Astrocyte (in vitro differentiated cells and primary cell): ENCODE data around the gene CPED1. TPM values are rescaled to one million over a fixed set of nuclear protein-coding genes. Genes with fewer than 3 reads are reported as not detected.

Experiments used
- DNase-seq: peaks from one replicate; pipeline ENCODE4 v3.0.0-alpha.2; 2010; ENCODE audit warnings: low read depth
- FAIRE-seq: peaks from 2 replicates; lab custom pipeline; 2011; peaks lifted over from hg19 to GRCh38; lab: Jason Lieb, UNC
- H2AFZ ChIP-seq: 2 replicates; pipeline ENCODE4 v1.6.0; 2012; ENCODE audit warnings: low read depth, low read length, inconsistent platforms
- H3K27ac ChIP-seq: 2 replicates; pipeline ENCODE4 v1.5.1; 2011; ENCODE audit warnings: low read depth, low read length, inconsistent platforms
- H3K27me3 ChIP-seq: 2 replicates; pipeline ENCODE4 v1.6.0; 2011; ENCODE audit warnings: low read length, inconsistent platforms; ENCODE audit not compliant: insufficient read depth
- H3K36me3 ChIP-seq: 2 replicates; pipeline ENCODE4 v1.5.1; 2011; ENCODE audit warnings: low read length, inconsistent platforms; ENCODE audit not compliant: insufficient read depth
- H3K4me1 ChIP-seq: 2 replicates; pipeline ENCODE4 v1.5.1; 2011; ENCODE audit warnings: low read length, inconsistent platforms; ENCODE audit not compliant: insufficient read depth
- H3K4me2 ChIP-seq: 2 replicates; pipeline ENCODE4 v1.6.0; 2012; ENCODE audit warnings: low read length, inconsistent platforms
- H3K4me3 ChIP-seq: 2 replicates; pipeline ENCODE4 v1.5.1; 2011; ENCODE audit warnings: low read depth, mild to moderate bottlenecking, low read length, inconsistent platforms; ENCODE audit not compliant: insufficient read depth
- H3K79me2 ChIP-seq: 2 replicates; pipeline ENCODE4 v1.6.0; 2012; ENCODE audit warnings: mild to moderate bottlenecking, low read length, inconsistent platforms; ENCODE audit not compliant: insufficient read depth
- H3K9ac ChIP-seq: 2 replicates; pipeline ENCODE4 v1.6.0; 2012; ENCODE audit warnings: mild to moderate bottlenecking, low read length, inconsistent platforms
- H3K9me3 ChIP-seq: 2 replicates; pipeline ENCODE4 v1.5.1; 2012; ENCODE audit warnings: low read depth, mild to moderate bottlenecking, low read length, inconsistent platforms; ENCODE audit not compliant: insufficient read depth
- H4K20me1 ChIP-seq: 2 replicates; pipeline ENCODE4 v1.6.0; 2012; ENCODE audit warnings: low read length, inconsistent platforms; ENCODE audit not compliant: insufficient read depth
- H3K27ac Mint-ChIP-seq: one replicate; pipeline ENCODE4 v1.8.0; 2021; ENCODE audit warnings: mild to moderate bottlenecking, mixed read lengths; ENCODE audit not compliant: unreplicated experiment
- H3K27me3 Mint-ChIP-seq: one replicate; pipeline ENCODE4 v1.8.0; 2021; ENCODE audit warnings: low read depth, mixed read lengths; ENCODE audit not compliant: unreplicated experiment
- H3K36me3 Mint-ChIP-seq: one replicate; pipeline ENCODE4 v1.8.0; 2021; ENCODE audit warnings: low read depth, mixed read lengths; ENCODE audit not compliant: unreplicated experiment
- H3K4me1 Mint-ChIP-seq: one replicate; pipeline ENCODE4 v1.8.0; 2021; ENCODE audit warnings: low read depth, mixed read lengths; ENCODE audit not compliant: unreplicated experiment
- H3K4me3 Mint-ChIP-seq: one replicate; pipeline ENCODE4 v1.8.0; 2021; ENCODE audit warnings: mild to moderate bottlenecking, moderate library complexity, mixed read lengths; ENCODE audit not compliant: unreplicated experiment
- H3K9me3 Mint-ChIP-seq: one replicate; pipeline ENCODE4 v1.8.0; 2021; ENCODE audit warnings: mild to moderate bottlenecking, mixed read lengths; ENCODE audit not compliant: unreplicated experiment
- EZH2 ChIP-seq: IDR thresholded peaks from 2 replicates; pipeline ENCODE4 v1.6.1; 2012; ENCODE audit warnings: mild to moderate bottlenecking, low read length, inconsistent platforms; ENCODE audit not compliant: insufficient read depth
- total RNA-seq: library from RNA; stranded (reverse); gene quantifications from 2 replicates; pipeline ENCODE4 v1.2.1, GENCODE V29; 2021
- TF ChIP-seq, protein P1 (sequence below): IDR thresholded peaks from 2 replicates; pipeline ENCODE4 v1.5.1; 2011; ENCODE audit warnings: low read depth, mild to moderate bottlenecking, inconsistent platforms, low read length, moderate library complexity; ENCODE audit not compliant: insufficient read depth

Gene CPED1
- total RNA-seq, 1 donor from 2014 or later: 6.1 TPM

DNA sequence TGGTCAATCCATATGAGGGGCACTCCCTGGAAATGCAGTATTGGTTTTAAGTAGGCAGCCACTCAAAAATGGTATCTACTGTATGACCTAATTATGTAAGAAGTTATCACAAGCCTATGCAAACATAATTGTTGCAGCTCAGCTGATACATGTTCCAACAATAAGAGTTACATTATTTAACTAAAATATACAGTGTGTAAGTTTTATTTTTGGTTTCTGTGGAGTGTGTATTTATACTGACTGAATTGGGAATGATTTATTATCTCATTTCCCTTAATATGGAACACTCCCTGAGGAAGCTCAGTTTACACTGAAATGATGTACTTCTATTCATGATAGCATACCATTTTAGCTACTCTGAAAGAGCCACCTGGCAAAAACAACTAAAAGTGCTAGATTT, 40.5 kb upstream of the CPED1 start:
- H3K27ac Mint-ChIP-seq: no peak overlapping the region
- no peaks in the 10 kb centered on the region for H3K36me3 ChIP-seq
- H3K4me1 ChIP-seq: peaks cover 6% of the 10 kb centered on the region
- no peak for DNase-seq
- peaks cover 3% of the 10 kb centered on the region for H3K27me3 ChIP-seq
- no peak for FAIRE-seq
- H3K4me2 ChIP-seq: no peak overlapping the region
- peaks cover 4% of the 10 kb centered on the region for H3K4me1 Mint-ChIP-seq
- H3K36me3 Mint-ChIP-seq: no peaks in the 10 kb centered on the region
- H2AFZ ChIP-seq: no peak overlapping the region
- H3K9me3 Mint-ChIP-seq: no peaks in the 10 kb centered on the region
- peaks cover 11% of the 10 kb centered on the region for H4K20me1 ChIP-seq
- H3K27me3 Mint-ChIP-seq: no peaks in the 10 kb centered on the region
- H3K9me3 ChIP-seq: no peaks in the 10 kb centered on the region
- no peak overlapping the region for H3K4me3 ChIP-seq
- H3K79me2 ChIP-seq: peaks cover 18% of the 10 kb centered on the region
- no peak overlapping the region for H3K9ac ChIP-seq
- TF ChIP-seq EZH2: no peak
- TF ChIP-seq, protein P1, sequence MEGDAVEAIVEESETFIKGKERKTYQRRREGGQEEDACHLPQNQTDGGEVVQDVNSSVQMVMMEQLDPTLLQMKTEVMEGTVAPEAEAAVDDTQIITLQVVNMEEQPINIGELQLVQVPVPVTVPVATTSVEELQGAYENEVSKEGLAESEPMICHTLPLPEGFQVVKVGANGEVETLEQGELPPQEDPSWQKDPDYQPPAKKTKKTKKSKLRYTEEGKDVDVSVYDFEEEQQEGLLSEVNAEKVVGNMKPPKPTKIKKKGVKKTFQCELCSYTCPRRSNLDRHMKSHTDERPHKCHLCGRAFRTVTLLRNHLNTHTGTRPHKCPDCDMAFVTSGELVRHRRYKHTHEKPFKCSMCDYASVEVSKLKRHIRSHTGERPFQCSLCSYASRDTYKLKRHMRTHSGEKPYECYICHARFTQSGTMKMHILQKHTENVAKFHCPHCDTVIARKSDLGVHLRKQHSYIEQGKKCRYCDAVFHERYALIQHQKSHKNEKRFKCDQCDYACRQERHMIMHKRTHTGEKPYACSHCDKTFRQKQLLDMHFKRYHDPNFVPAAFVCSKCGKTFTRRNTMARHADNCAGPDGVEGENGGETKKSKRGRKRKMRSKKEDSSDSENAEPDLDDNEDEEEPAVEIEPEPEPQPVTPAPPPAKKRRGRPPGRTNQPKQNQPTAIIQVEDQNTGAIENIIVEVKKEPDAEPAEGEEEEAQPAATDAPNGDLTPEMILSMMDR: no peak
- no peak overlapping the region for H3K4me3 Mint-ChIP-seq
- H3K27ac ChIP-seq: no peak overlapping the region

DNA sequence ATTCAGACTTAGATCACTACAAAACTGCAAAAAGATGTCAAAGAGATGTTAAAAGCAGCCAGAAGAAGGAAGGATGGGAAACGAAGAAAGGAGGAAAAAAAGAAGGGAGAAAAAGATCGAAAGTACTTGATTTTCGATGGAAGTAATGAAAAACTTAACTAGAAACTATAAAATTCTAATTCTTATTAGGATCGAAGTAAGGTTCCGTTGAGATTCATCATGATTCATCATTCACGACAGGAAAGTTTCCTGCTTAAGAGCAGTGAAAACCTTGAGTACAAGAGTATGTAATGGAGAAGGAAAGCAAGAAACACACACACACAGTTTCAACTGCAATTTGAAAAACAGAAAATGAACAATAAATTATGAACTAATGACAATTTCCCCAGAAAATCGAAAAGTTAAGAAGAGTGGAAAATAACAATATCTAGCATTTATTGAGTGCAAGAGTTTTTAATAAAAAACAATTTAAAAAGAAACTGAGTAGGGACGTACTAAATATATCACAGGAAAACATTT, 39.1 kb upstream of the CPED1 start:
- Histone ChIP-seq H3K27ac (no peak overlapping the region), H3K9ac (no peak overlapping the region), H3K79me2 (peaks cover 23% of the 10 kb centered on the region), H3K36me3 (peaks cover 7% of the 10 kb centered on the region), H3K9me3 (no peaks in the 10 kb centered on the region), H3K4me1 (peaks cover 6% of the 10 kb centered on the region), H3K27me3 (peaks cover 3% of the 10 kb centered on the region), H3K4me3 (peak overlapping the region; percentile 85), H4K20me1 (peaks cover 11% of the 10 kb centered on the region), H2AFZ (peak overlapping the region; percentile 71), H3K4me2 (peak overlapping the region; percentile 82)
- TF ChIP-seq, protein P1: no peak
- no peak for TF ChIP-seq EZH2
- Mint-ChIP-seq H3K4me3 (peak overlapping the region; percentile 89), H3K27ac (no peak overlapping the region), H3K4me1 (peaks cover 4% of the 10 kb centered on the region), H3K27me3 (no peaks in the 10 kb centered on the region), H3K9me3 (no peaks in the 10 kb centered on the region), H3K36me3 (no peaks in the 10 kb centered on the region)
- DNase-seq (no peak), FAIRE-seq (no peak)

DNA sequence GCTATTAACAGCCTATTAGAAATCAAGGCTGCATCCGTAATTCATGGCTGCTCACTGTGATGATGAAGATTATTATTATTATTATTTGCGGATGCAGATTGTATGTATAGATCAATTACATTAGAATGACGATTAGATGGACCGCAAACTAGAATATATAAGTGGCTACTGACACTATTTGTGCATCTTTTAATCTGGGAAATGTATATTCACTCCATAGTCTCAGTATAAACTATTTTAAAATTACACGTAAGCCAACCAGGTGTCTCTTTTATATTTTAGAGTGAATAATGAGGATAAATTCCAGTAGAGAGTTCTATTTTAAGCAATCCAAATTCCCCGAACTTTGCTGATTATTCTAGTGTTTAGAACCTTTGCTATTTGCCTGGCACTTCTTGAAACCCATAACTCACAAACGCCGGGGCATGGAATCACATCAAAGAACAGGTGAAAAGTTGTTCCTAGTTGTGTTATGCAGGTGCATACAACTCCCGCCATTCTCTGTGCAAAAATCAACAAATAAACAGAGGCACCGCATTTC, 38.4 kb upstream of the CPED1 start:
- Histone ChIP-seq H3K27me3 (peaks cover 3% of the 10 kb centered on the region), H2AFZ (peak overlapping the region; percentile 71), H4K20me1 (peaks cover 11% of the 10 kb centered on the region), H3K4me3 (peak overlapping the region; percentile 85), H3K9ac (peak overlapping the region; percentile 55), H3K9me3 (no peaks in the 10 kb centered on the region), H3K4me2 (peak overlapping the region; percentile 82), H3K79me2 (peaks cover 23% of the 10 kb centered on the region), H3K27ac (no peak overlapping the region), H3K36me3 (peaks cover 9% of the 10 kb centered on the region), H3K4me1 (peaks cover 6% of the 10 kb centered on the region)
- H3K27me3 Mint-ChIP-seq: no peaks in the 10 kb centered on the region
- H3K36me3 Mint-ChIP-seq: no peaks in the 10 kb centered on the region
- H3K9me3 Mint-ChIP-seq: no peaks in the 10 kb centered on the region
- TF ChIP-seq, protein P1: no peak
- no peak for TF ChIP-seq EZH2
- H3K4me1 Mint-ChIP-seq: peaks cover 4% of the 10 kb centered on the region
- peak overlapping the region; percentile 96 for H3K27ac Mint-ChIP-seq
- FAIRE-seq (no peak), DNase-seq (no peak)
- H3K4me3 Mint-ChIP-seq: peak overlapping the region; percentile 89
